Hematopoietic multipotent progenitor cell treated with erythropoietin and hydrocortisone succinate and interleukin-3 and kit ligand, for 15 days (in vitro differentiated cells): ENCODE results near the gene DGKQ.
"Not testable (repeated sequence)": the region's sequence is repeated elsewhere in the genome, so short reads cannot be mapped to it uniquely, and the experiment has no call there.

Experiments used
- DNase-seq: peaks from one replicate; pipeline ENCODE4 v3.0.0-alpha.2; 2015; ENCODE audit warnings: low spot score

The DGKQ gene

GRCh38 chr4:921830-922331 is 51.5 kb downstream of the DGKQ start:
- no peak for DNase-seq

GRCh38 chr4:919004-919680 is 54.2 kb downstream of the DGKQ start:
- DNase-seq, result not testable (repeated sequence)

GRCh38 chr4:918591-918990 is 54.8 kb downstream of the DGKQ start:
- DNase-seq, result not testable (repeated sequence)

- no peak for DNase-seq
Observed at GRCh38 chr4:917992-918391, 55.4 kb downstream of the DGKQ start.

GRCh38 chr4:917466-917865 is 55.9 kb downstream of the DGKQ start:
- DNase-seq, result no peak

GRCh38 chr4:915595-915994 is 57.8 kb downstream of the DGKQ start:
- DNase-seq, result no peak

GRCh38 chr4:915041-915474 is 58.3 kb downstream of the DGKQ start:
- DNase-seq, result no peak

- DNase-seq, result no peak
Observed at GRCh38 chr4:914531-914930, 58.8 kb downstream of the DGKQ start.

- no peak for DNase-seq
Observed at GRCh38 chr4:913280-913618, 60.1 kb downstream of the DGKQ start.

GRCh38 chr4:912548-913279 is 60.7 kb downstream of the DGKQ start:
- no peak for DNase-seq

GRCh38 chr4:911871-912490 is 61.4 kb downstream of the DGKQ start:
- DNase-seq, result no peak

GRCh38 chr4:911221-911751 is 62.1 kb downstream of the DGKQ start:
- DNase-seq, result no peak

- no peak for DNase-seq
Observed at GRCh38 chr4:910366-911091, 62.8 kb downstream of the DGKQ start.

GRCh38 chr4:909821-910220 is 63.5 kb downstream of the DGKQ start:
- DNase-seq, result no peak

- no peak for DNase-seq
Observed at GRCh38 chr4:909131-909571, 64.2 kb downstream of the DGKQ start.
